K562 (cell line): ENCODE results near the gene CSH1. TPM values are rescaled to one million over a fixed set of nuclear protein-coding genes. Genes with fewer than 3 reads are reported as not detected.
"Not testable (repeated sequence)": the region's sequence is repeated elsewhere in the genome, so short reads cannot be mapped to it uniquely, and the experiment has no call there.

Source experiments
- ATAC-seq: fragments of 200-7000 bp; cut with Tn5 transposase; 3 replicates; pipeline ENCODE4 v1.9.1; 2020; ENCODE audit warnings: moderate library complexity
- BruUV-seq: library from RNA; stranded (reverse); fragments of 400-500 nt; replicated peaks from 2 replicates; lab custom pipeline; 2021; lab: Mats Ljungman, UMichigan
- CTCF ChIA-PET: fragments of 300-600 bp; formaldehyde crosslinking; extraction: SDS; loops from one replicate; lab custom pipeline; 2021; ENCODE audit warnings: low intra/inter-chr PET ratio; lab: Yijun Ruan, JAX
- POLR2A ChIA-PET: fragments of 300-600, 350-650 bp; sonication (Branson Sonifier 250); formaldehyde crosslinking; extraction: SDS; loops from one replicate; lab custom pipeline; 2021; ENCODE audit warnings: antibody characterized with exemption, inconsistent platforms; lab: Yijun Ruan, JAX
- DNase-seq, 4 experiments: peaks; one replicate each; pipeline versions ENCODE4 v3.0.0 to v3.0.0-alpha.2; 2011 to 2018; ENCODE audit warnings: low spot score in 3 of 4, mixed read lengths in 3 of 4; ENCODE audit errors: extremely low read depth in 1 of 4
- FAIRE-seq: peaks from 2 replicates; lab custom pipeline; 2011; peaks lifted over from hg19 to GRCh38; lab: Jason Lieb, UNC
- H2AFZ ChIP-seq: 2 replicates; pipeline ENCODE4 v1.6.0; 2011; ENCODE audit warnings: low read depth, low read length, control low read depth, inconsistent platforms
- H3K27ac ChIP-seq: fragments of 200-600 bp; 3 replicates; pipeline ENCODE4 v1.8.0; 2011; ENCODE audit warnings: low read depth, mild to moderate bottlenecking, control low read depth, inconsistent platforms, low read length, moderate library complexity, mixed read lengths; ENCODE audit errors: extremely low read depth
- H3K27me3 ChIP-seq, 2 experiments: fragments of 300-600 bp in 1 of 2; 2 replicates in 1 of 2; 3 replicates in 1 of 2; pipeline versions ENCODE4 v1.6.0 to v1.8.0; 2011; ENCODE audit warnings: inconsistent platforms in 2 of 2, low read length in 2 of 2, mild to moderate bottlenecking in 1 of 2, mixed read lengths in 1 of 2, moderate library complexity in 1 of 2; ENCODE audit not compliant: control insufficient read depth in 2 of 2, insufficient read depth in 2 of 2
- H3K36me3 ChIP-seq: fragments of 300-600 bp; 3 replicates; pipeline ENCODE4 v1.8.0; 2011; ENCODE audit warnings: mild to moderate bottlenecking, low read length, inconsistent platforms; ENCODE audit not compliant: control insufficient read depth, insufficient read depth
- H3K4me1 ChIP-seq, 2 experiments: fragments of 200-600 bp in 1 of 2; replicated peaks in 1 of 2; 2 replicates in 1 of 2; 3 replicates in 1 of 2; pipeline versions ENCODE4 v1.5.1 to v1.8.0; 2011; ENCODE audit warnings: inconsistent platforms in 2 of 2, low read length in 2 of 2, mild to moderate bottlenecking in 1 of 2, mixed read lengths in 1 of 2, moderate library complexity in 1 of 2; ENCODE audit not compliant: control insufficient read depth in 2 of 2, insufficient read depth in 2 of 2
- H3K4me2 ChIP-seq: 2 replicates; pipeline ENCODE4 v1.6.1; 2011; ENCODE audit warnings: low read length, control low read depth, inconsistent platforms, mixed read lengths; ENCODE audit not compliant: insufficient read depth
- H3K4me3 ChIP-seq: fragments of 200-600 bp; sonication (generic), shearing (Covaris generic); 2 replicates; pipeline ENCODE4 v1.5.1; 2016; ENCODE audit warnings: control low read depth, inconsistent platforms
- H3K79me2 ChIP-seq: fragments of 200-600 bp; 3 replicates; pipeline ENCODE4 v1.8.0; 2011; ENCODE audit warnings: low read length, inconsistent platforms; ENCODE audit not compliant: control insufficient read depth, insufficient read depth
- H3K9ac ChIP-seq, 2 experiments: 2 replicates each; pipeline versions ENCODE4 v1.6.0 to v1.6.1; 2011; ENCODE audit warnings: low read depth in 2 of 2, low read length in 2 of 2, control low read depth in 1 of 2, inconsistent platforms in 1 of 2, mild to moderate bottlenecking in 1 of 2, mixed read lengths in 1 of 2; ENCODE audit not compliant: insufficient read depth in 1 of 2
- H3K9me1 ChIP-seq: one replicate; pipeline ENCODE4 v1.6.0; 2011; ENCODE audit warnings: inconsistent platforms, mild to moderate bottlenecking, low read length, moderate library complexity; ENCODE audit not compliant: control insufficient read depth, insufficient read depth
- H3K9me3 ChIP-seq: replicated peaks from 2 replicates; pipeline ENCODE4 v1.5.1; 2011; ENCODE audit warnings: low read depth, low read length, inconsistent platforms; ENCODE audit not compliant: control insufficient read depth, insufficient read depth
- H4K20me1 ChIP-seq: replicated peaks from 2 replicates; pipeline ENCODE4 v1.6.1; 2011; ENCODE audit warnings: low read length, inconsistent platforms, mixed read lengths; ENCODE audit not compliant: control insufficient read depth, insufficient read depth
- FOXA1 ChIP-seq: fragments of 450-650 bp; IDR thresholded peaks from 2 replicates; pipeline ENCODE4 v1.6.1; 2016; ENCODE audit warnings: mild to moderate bottlenecking, borderline replicate concordance
- ZNF785 ChIP-seq: fragments of 250-450 bp; sonication (Bioruptor Pico); IDR thresholded peaks from 2 replicates; pipeline ENCODE4 v1.4.0; 2020; ENCODE audit warnings: mild to moderate bottlenecking
- WGBS: fragments of 100-300 bp; shearing (Covaris generic); methylation state at CpG from one replicate; pipeline ENCODE4 v1.1.6; 2016; ENCODE audit warnings: low coverage, mixed read lengths; ENCODE audit not compliant: insufficient coverage; ENCODE audit errors: missing lambda C conversion rate; 5-methylcytosine and 5-hydroxymethylcytosine counted together
- in situ Hi-C: fragments of 300-500 bp; cut with MboI; formaldehyde crosslinking; loops from 4 replicates; pipeline ENCODE4 v1.15.0; 2018; ENCODE audit warnings: inconsistent platforms, mixed read lengths
- intact Hi-C: fragments of 100-400 bp; cut with micrococcal nuclease; formaldehyde crosslinking; loops from 2 replicates; pipeline ENCODE4 v1.14.2; 2022
- polyA plus RNA-seq, 8 experiments: library from polyadenylated mRNA; depleted of rRNA in 4 of 8; stranded (reverse) in 5 of 8; unstranded in 3 of 8; fragments of >200 nt; fragmentation: Nextera tagmentation in 2 of 8; fragmentation: Illumina TruSeq in 1 of 8; extraction: Ambion mirVana in 2 of 8; extraction: Trizol in 1 of 8; gene quantifications; 2 replicates each; pipeline versions ENCODE4 v1.2.1 to v1.2.3, GENCODE V29; 2011 to 2014; ENCODE audit warnings: inconsistent platforms in 1 of 8, missing spikeins in 1 of 8
- total RNA-seq, 7 experiments: library from RNA; depleted of rRNA in 6 of 7; stranded (reverse); fragments of >200 nt in 6 of 7; fragmentation: Illumina TruSeq in 2 of 7; extraction: Trizol in 2 of 7; gene quantifications; 2 replicates each; pipeline versions ENCODE4 v1.2.1 to v1.2.3, GENCODE V29; 2011 to 2021; ENCODE audit warnings: low replicate concordance in 1 of 7

CSH1 gene
- total and polyA plus RNA-seq, 9 of the 15 experiments (the other 6 are each of a cell fraction or from before 2014, with no cell fraction given), result not detected

GRCh38 chr17:63911041-63911635, 14.8 kb upstream of the CSH1 start, which contains the start of gene CSHL1:
Gene CSHL1 (minus strand): TSS chr17:63911258. CDS start chr17:63911196, 62 bp downstream.
- TF ChIP-seq FOXA1, result no peak
- in situ Hi-C loops, result loop anchor here (5.0 to 10.0 kb wide), 3 partner anchors 114 to 374 kb away; partner anchors contain the start of genes ERN1 and ICAM2
- POLR2A ChIA-PET, result interaction anchor here (0.6 to 1.0 kb wide), 2 partner anchors 9 to 234 kb away, joined by 3 to 4 read pairs; no protein-coding TSS in a partner anchor
- FAIRE-seq, result no peak
- Histone ChIP-seq H2AFZ (no peak within 1 kb of the TSS), H3K4me2 (no peak within 1 kb of the TSS), H3K9ac (no peak within 1 kb of the TSS), H3K36me3 (no peaks in the 10 kb centered on the region), H3K4me3 (no peak within 1 kb of the TSS), H3K27ac (no peak within 1 kb of the TSS), H4K20me1 (0 out of 2 replicates have a peak, but pooled peaks cover 3% of the 10 kb centered on the region), H3K4me1 (no peaks in the 10 kb centered on the region), H3K27me3 (peaks cover 9 to 30% of the 10 kb centered on the region in 2 experiments; a peak in 4 of 5 replicates), H3K9me3 (no peaks in the 10 kb centered on the region), H3K79me2 (no peaks in the 10 kb centered on the region), H3K9me1 (no peaks in the 10 kb centered on the region)
- CTCF ChIA-PET, result interaction anchor here (1.2 kb wide), 1 partner anchor 115 kb away, joined by 3 read pairs; no protein-coding TSS in a partner anchor
- 16% methylated on average over 15 of the region's 15 CpGs for WGBS
- no TSS peak for BruUV-seq
- intact Hi-C loops, result loop anchor here (10.0 kb wide), 1 partner anchor 374 kb away; no protein-coding TSS in a partner anchor
- no peak for ATAC-seq
- no peak for DNase-seq

- no peak overlapping the region for H3K27ac ChIP-seq
- ChIA-PET CTCF (no interaction called here), POLR2A (no interaction called here)
- H3K4me2 ChIP-seq, result no peak overlapping the region
- ATAC-seq (no peak), FAIRE-seq (no peak), DNase-seq (no peak)
- 0 out of 2 replicates have a peak, but pooled peaks cover 3% of the 10 kb centered on the region for H4K20me1 ChIP-seq
- no peak overlapping the region for H3K4me3 ChIP-seq
- no TSS peak for BruUV-seq
- in situ Hi-C loops, result loop anchor here (5.0 to 10.0 kb wide), 3 partner anchors 115 to 375 kb away; partner anchors contain the start of genes ERN1 and ICAM2
- 3% methylated on average over 14 of the region's 14 CpGs for WGBS
- H3K36me3 ChIP-seq, result no peaks in the 10 kb centered on the region
- no peaks in the 10 kb centered on the region for H3K79me2 ChIP-seq
- H3K27me3 ChIP-seq, result peaks cover 9 to 30% of the 10 kb centered on the region in 2 experiments; a peak in 4 of 5 replicates
- no peaks in the 10 kb centered on the region for H3K9me1 ChIP-seq
- no peaks in the 10 kb centered on the region for H3K9me3 ChIP-seq
- intact Hi-C loops, result loop anchor here (10.0 kb wide), 1 partner anchor 375 kb away; no protein-coding TSS in a partner anchor
- H3K4me1 ChIP-seq, result no peaks in the 10 kb centered on the region
- no peak for TF ChIP-seq ZNF785 (CRISPR knock-in tag)
- H3K9ac ChIP-seq, result no peak overlapping the region
- no peak overlapping the region for H2AFZ ChIP-seq
These were observed 13.7 kb upstream of the CSH1 start for GRCh38 chr17:63910096-63910495.

GRCh38 chr17:63909586-63909985, 13.2 kb upstream of the CSH1 start:
- FAIRE-seq, H3K9me3 ChIP-seq, H3K4me2 ChIP-seq, in situ Hi-C loops, H3K36me3 ChIP-seq, H3K27ac ChIP-seq, CTCF ChIA-PET, H4K20me1 ChIP-seq, H2AFZ ChIP-seq, POLR2A ChIA-PET, H3K9me1 ChIP-seq, DNase-seq, ATAC-seq, H3K79me2 ChIP-seq, BruUV-seq, H3K4me3 ChIP-seq, H3K4me1 ChIP-seq, H3K9ac ChIP-seq: not testable (repeated sequence)
- 0% methylated on average over 10 of the region's 10 CpGs for WGBS
- intact Hi-C loops, result loop anchor here (10.0 kb wide), 1 partner anchor 505 kb away; no protein-coding TSS in a partner anchor
- peaks cover 9 to 30% of the 10 kb centered on the region in 2 experiments; a peak in 4 of 5 replicates for H3K27me3 ChIP-seq
